ENCODE results near the gene KCNN4. TPM values are rescaled to one million over a fixed set of nuclear protein-coding genes. Genes with fewer than 3 reads are reported as not detected.
A peak's percentile ranks its signal among the peaks of the same experiment; 100 is the strongest.

Gene KCNN4
- total and polyA plus RNA-seq, 10 of the 15 experiments (the other 5 are each of a cell fraction or from before 2014, with no cell fraction given): 1.4 to 112 (median 77.9) TPM

DNA sequence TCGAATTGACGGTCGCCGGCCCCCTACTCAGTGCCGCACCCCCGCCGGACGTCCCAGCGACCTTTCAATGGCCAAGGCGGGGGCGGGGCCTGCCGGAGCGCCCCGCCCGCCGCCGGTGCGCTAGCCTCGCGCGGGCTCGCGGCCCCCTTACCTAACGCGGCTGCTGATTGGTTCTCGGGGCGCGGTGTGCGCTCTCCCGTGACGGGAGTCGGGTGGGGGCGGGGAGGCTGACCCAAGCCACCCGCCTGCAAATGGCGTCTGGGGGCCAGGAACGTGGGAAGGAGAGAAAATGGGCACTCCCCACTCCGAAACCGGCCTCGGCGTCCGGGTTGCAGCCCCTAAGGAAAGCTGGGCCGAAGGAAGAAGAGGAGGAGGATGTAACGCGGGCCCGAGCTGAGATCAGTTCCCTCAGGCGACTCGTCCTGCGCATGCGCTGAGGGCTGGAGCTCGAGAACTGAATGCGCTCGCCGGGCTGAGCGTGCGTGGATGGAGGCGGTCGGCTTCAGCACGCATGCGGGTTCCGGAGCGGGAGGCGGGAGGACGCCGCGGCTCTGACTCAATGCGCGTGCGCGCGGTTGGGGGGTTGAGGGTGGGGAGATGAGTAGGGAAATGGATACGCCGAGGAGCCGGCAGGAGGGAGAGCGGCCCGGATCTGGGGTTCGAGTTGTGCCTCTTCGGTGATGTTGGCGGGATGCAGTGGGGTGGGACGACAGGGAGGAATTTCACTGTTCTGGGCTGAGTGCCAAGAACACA is 26.1 kb downstream of the KCNN4 start, which contains the start of gene SMG9:
Gene SMG9 (minus strand): TSS at position 460 of the 753 bp plus-strand sequence. CDS start 4,221 bp downstream, outside the sequence.
- Histone ChIP-seq H2AFZ (ENCODE audit: control insufficient read depth, low read depth, low read length) (peak within 1 kb of the TSS; percentile 83), H3K4me2 (ENCODE audit: control insufficient read depth, insufficient read depth) (peak within 1 kb of the TSS; percentile 97), H3K9me3 (replicated peaks; ENCODE audit: control insufficient read depth, insufficient read depth, low read length) (no peaks in the 10 kb centered on the region), H3K27ac (ENCODE audit: control insufficient read depth, insufficient read depth) (peak within 1 kb of the TSS; percentile 98), H3K4me3 (peak within 1 kb of the TSS; percentile 84), H3K4me1 (ENCODE audit: control insufficient read depth, insufficient read depth, low read length) (peaks cover 46% of the 10 kb centered on the region), H3K79me2 (ENCODE audit: control insufficient read depth, insufficient read depth, low read length) (peaks cover 41% of the 10 kb centered on the region), H3K36me3 (ENCODE audit: control insufficient read depth in 2 of 2, insufficient read depth in 2 of 2, low read length in 1 of 2) (peaks cover under 1 to 1% of the 10 kb centered on the region in 2 experiments; a peak in 2 of 4 replicates), H3K27me3 (replicated peaks in 1 of 2; ENCODE audit: control insufficient read depth in 2 of 2, insufficient read depth in 2 of 2, low read length in 1 of 2) (no peaks in the 10 kb centered on the region), H4K20me1 (ENCODE audit: control insufficient read depth, insufficient read depth) (no peaks in the 10 kb centered on the region), H3K9ac (ENCODE audit: control insufficient read depth, insufficient read depth, low read length) (peak within 1 kb of the TSS; percentile 98)
- in situ Hi-C loops (cut with MboI): loop anchor here (25.0 kb wide), 2 partner anchors 1708 to 1817 kb away; partner anchors contain the start of genes ERFL and FOSB
- intact Hi-C loops (cut with micrococcal nuclease; ENCODE audit: unreplicated experiment): loop anchor here (1.0 kb wide), 2 partner anchors 11 to 23 kb away; no protein-coding TSS in a partner anchor
- ATAC-seq (peak; percentile 77), FAIRE-seq (no peak), DNase-seq (ENCODE audit: low read depth, low spot score) (peak; percentile 89)
- ChIA-PET POLR2A (interaction anchor here (1.0 to 18.9 kb wide), 6 partner anchors 10 to 180 kb away, joined by 3 to 389 read pairs (median 6); partner anchors contain the start of genes KCNN4 and ZNF45), CTCF (interaction anchor here (0.6 to 20.8 kb wide), 7 partner anchors 9 to 160 kb away, joined by 3 to 324 read pairs (median 13); partner anchors contain the start of gene KCNN4), RAD21 (ENCODE audit: unreplicated experiment) (interaction anchor here (0.6 to 8.2 kb wide), 10 partner anchors 9 to 1265 kb away, joined by 3 to 167 read pairs (median 7); partner anchors contain the start of genes KCNN4 and PLAUR), SMC1A (ENCODE audit: uncharacterized antibody, unreplicated experiment) (interaction anchor here (0.9 to 20.1 kb wide), 4 partner anchors 9 to 86 kb away, joined by 4 to 325 read pairs (median 99); partner anchors contain the start of gene KCNN4)
- no TSS peak for BruUV-seq (replicated peaks)
- 1% methylated on average over 79 of the region's 79 CpGs for WGBS (ENCODE audit: insufficient coverage, insufficient replicate concordance, low lambda C conversion rate, missing lambda C conversion rate)
- TF ChIP-seq TARDBP (IDR thresholded peaks at IDR 0.05; ENCODE audit: borderline replicate concordance): no peak
- TF ChIP-seq SUZ12 (IDR thresholded peaks at IDR 0.05; ENCODE audit: unreplicated experiment): no peak
- TF ChIP-seq TCF12 (IDR thresholded peaks at IDR 0.05; ENCODE audit: low read depth, low read length): no peak; the same call in 1 of the 2 replicates
- TF ChIP-seq NFYB (IDR thresholded peaks at IDR 0.05; ENCODE audit: insufficient read depth, low read depth, low read length): no peak; the same call in 1 of the 2 replicates
- TF ChIP-seq, protein P1, sequence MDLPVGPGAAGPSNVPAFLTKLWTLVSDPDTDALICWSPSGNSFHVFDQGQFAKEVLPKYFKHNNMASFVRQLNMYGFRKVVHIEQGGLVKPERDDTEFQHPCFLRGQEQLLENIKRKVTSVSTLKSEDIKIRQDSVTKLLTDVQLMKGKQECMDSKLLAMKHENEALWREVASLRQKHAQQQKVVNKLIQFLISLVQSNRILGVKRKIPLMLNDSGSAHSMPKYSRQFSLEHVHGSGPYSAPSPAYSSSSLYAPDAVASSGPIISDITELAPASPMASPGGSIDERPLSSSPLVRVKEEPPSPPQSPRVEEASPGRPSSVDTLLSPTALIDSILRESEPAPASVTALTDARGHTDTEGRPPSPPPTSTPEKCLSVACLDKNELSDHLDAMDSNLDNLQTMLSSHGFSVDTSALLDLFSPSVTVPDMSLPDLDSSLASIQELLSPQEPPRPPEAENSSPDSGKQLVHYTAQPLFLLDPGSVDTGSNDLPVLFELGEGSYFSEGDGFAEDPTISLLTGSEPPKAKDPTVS (IDR thresholded peaks at IDR 0.05; ENCODE audit: low read depth, low read length): 0 out of 2 replicates have a peak, but pooled peaks have one; percentile 7
- peak; percentile 98 for TF ChIP-seq HDGF (IDR thresholded peaks at IDR 0.05)
- TF ChIP-seq, protein P2, sequence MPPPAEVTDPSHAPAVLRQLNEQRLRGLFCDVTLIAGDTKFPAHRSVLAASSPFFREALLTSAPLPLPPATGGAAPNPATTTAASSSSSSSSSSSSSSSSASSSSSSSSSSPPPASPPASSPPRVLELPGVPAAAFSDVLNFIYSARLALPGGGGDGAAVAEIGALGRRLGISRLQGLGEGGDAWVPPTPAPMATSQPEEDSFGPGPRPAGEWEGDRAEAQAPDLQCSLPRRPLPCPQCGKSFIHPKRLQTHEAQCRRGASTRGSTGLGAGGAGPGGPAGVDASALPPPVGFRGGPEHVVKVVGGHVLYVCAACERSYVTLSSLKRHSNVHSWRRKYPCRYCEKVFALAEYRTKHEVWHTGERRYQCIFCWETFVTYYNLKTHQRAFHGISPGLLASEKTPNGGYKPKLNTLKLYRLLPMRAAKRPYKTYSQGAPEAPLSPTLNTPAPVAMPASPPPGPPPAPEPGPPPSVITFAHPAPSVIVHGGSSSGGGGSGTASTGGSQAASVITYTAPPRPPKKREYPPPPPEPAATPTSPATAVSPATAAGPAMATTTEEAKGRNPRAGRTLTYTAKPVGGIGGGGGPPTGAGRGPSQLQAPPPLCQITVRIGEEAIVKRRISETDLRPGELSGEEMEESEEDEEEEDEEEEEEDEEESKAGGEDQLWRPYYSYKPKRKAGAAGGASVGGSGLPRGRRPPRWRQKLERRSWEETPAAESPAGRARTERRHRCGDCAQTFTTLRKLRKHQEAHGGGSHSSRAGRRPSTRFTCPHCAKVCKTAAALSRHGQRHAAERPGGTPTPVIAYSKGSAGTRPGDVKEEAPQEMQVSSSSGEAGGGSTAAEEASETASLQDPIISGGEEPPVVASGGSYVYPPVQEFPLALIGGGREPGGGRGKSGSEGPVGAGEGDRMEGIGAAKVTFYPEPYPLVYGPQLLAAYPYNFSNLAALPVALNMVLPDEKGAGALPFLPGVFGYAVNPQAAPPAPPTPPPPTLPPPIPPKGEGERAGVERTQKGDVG (CRISPR knock-in tag; IDR thresholded peaks at IDR 0.05): no peak
- TF ChIP-seq STAT1 (conservative IDR thresholded peaks at IDR 0.05): 0 out of 2 replicates have a peak, but pooled peaks have one; percentile 71
- TF ChIP-seq, protein P3, sequence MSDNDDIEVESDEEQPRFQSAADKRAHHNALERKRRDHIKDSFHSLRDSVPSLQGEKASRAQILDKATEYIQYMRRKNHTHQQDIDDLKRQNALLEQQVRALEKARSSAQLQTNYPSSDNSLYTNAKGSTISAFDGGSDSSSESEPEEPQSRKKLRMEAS (IDR thresholded peaks at IDR 0.05; ENCODE audit: low read depth, low read length): peak; percentile 16; the same call in 1 of the 2 replicates
- TF ChIP-seq, protein P4, sequence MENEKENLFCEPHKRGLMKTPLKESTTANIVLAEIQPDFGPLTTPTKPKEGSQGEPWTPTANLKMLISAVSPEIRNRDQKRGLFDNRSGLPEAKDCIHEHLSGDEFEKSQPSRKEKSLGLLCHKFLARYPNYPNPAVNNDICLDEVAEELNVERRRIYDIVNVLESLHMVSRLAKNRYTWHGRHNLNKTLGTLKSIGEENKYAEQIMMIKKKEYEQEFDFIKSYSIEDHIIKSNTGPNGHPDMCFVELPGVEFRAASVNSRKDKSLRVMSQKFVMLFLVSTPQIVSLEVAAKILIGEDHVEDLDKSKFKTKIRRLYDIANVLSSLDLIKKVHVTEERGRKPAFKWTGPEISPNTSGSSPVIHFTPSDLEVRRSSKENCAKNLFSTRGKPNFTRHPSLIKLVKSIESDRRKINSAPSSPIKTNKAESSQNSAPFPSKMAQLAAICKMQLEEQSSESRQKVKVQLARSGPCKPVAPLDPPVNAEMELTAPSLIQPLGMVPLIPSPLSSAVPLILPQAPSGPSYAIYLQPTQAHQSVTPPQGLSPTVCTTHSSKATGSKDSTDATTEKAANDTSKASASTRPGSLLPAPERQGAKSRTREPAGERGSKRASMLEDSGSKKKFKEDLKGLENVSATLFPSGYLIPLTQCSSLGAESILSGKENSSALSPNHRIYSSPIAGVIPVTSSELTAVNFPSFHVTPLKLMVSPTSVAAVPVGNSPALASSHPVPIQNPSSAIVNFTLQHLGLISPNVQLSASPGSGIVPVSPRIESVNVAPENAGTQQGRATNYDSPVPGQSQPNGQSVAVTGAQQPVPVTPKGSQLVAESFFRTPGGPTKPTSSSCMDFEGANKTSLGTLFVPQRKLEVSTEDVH (IDR thresholded peaks at IDR 0.05; ENCODE audit: low read depth, partially characterized antibody): no peak
- TF ChIP-seq MEF2A (IDR thresholded peaks at IDR 0.05; ENCODE audit: insufficient read depth, low read depth, low read length): peak; percentile 24; the same call in 1 of the 2 replicates
- peak; percentile 96 for TF ChIP-seq RB1 (IDR thresholded peaks at IDR 0.05; ENCODE audit: borderline replicate concordance)
- TF ChIP-seq KAT2A (conservative IDR thresholded peaks at IDR 0.05; ENCODE audit: control insufficient read depth, low read depth, low read length): no peak
- TF ChIP-seq SIX5 (IDR thresholded peaks at IDR 0.05; ENCODE audit: low read depth, low read length, severe bottlenecking): no peak
